Loucy (cell line): Measurements from ENCODE around the gene LRRC45.

Source experiments
- EZH2phosphoT487 ChIP-seq: fragments of 200-600 bp; IDR thresholded peaks from 2 replicates; pipeline ENCODE4 v1.6.1; 2018; ENCODE audit warnings: antibody characterized with exemption, mild to moderate bottlenecking, moderate library complexity, borderline replicate concordance
- TF ChIP-seq, protein P1 (sequence below): fragments of 200-600 bp; sonication (generic); conservative IDR thresholded peaks from 2 replicates; pipeline ENCODE4 v1.5.1; 2014; ENCODE audit warnings: mild to moderate bottlenecking, antibody characterized with exemption, low read length

DNA sequence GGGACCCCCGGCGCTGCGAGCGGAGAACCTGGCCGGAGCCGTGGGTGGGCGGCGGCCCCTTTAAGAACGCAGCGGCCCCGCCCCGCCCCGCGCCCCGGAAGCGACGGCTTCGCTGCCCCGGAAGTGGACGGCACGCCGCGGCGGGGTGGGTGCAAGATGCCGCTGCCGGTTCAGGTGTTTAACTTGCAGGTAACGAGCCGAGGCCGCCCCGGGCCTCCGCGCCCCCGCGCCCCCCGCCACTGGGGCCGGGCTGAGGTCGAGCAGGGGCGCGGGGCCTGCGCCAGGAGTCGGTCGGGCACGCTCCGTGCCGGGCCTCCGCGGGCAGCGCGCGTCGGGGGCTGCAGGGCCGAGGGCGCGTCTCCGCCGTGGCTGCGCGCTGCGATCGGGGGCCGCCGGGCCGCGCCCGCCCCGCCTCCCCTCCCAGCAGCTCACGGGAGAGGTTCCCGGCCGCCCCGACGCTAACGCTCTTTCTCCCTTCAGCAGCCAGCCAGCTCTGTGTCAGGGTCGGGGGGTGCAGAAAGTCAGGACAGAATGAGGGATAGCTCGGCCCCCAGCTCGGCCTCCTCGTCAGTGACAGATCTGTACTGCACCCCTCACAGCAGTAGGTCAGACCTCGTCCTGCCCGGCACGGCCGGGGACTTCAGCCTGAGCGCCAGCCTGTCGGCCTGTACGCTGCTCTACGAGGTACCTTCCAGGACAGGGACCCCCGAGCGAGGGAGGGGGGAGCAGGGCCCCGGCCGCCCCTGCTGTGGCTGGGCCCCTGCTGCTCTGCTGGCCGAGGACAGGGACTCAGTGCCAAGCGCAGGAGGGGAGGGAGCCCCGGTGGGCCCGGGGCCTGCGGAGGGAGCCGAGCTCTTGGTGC is 28.9 kb downstream of the LRRC45 start, which contains the start of the genes GPS1 and RFNG:
- TF ChIP-seq, protein P1, sequence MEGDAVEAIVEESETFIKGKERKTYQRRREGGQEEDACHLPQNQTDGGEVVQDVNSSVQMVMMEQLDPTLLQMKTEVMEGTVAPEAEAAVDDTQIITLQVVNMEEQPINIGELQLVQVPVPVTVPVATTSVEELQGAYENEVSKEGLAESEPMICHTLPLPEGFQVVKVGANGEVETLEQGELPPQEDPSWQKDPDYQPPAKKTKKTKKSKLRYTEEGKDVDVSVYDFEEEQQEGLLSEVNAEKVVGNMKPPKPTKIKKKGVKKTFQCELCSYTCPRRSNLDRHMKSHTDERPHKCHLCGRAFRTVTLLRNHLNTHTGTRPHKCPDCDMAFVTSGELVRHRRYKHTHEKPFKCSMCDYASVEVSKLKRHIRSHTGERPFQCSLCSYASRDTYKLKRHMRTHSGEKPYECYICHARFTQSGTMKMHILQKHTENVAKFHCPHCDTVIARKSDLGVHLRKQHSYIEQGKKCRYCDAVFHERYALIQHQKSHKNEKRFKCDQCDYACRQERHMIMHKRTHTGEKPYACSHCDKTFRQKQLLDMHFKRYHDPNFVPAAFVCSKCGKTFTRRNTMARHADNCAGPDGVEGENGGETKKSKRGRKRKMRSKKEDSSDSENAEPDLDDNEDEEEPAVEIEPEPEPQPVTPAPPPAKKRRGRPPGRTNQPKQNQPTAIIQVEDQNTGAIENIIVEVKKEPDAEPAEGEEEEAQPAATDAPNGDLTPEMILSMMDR, result no peak
- TF ChIP-seq EZH2phosphoT487, result no peak
